Stomach smooth muscle (tissue), 2 donors: ENCODE measurements around the gene PIK3C2B.

Experiments used
- H3K27ac ChIP-seq: one replicate; pipeline ENCODE4 v1.7.0; 2013; ENCODE audit warnings: mild to moderate bottlenecking, low read length, inconsistent platforms
- H3K27me3 ChIP-seq, 2 donors: one replicate each; pipeline ENCODE4 v1.7.0; 2013; ENCODE audit warnings: low read length in 2 of 2; ENCODE audit not compliant: insufficient read depth in 2 of 2, control insufficient read depth in 1 of 2
- H3K36me3 ChIP-seq, 2 donors: one replicate each; pipeline ENCODE4 v1.7.0; 2013; ENCODE audit warnings: low read length in 2 of 2; ENCODE audit not compliant: control insufficient read depth in 2 of 2, insufficient read depth in 2 of 2
- H3K4me1 ChIP-seq: one replicate; pipeline ENCODE4 v1.7.0; 2013; ENCODE audit warnings: low read length; ENCODE audit not compliant: control insufficient read depth, insufficient read depth
- H3K4me3 ChIP-seq, 2 donors: one replicate each; pipeline ENCODE4 v1.7.0; 2013; ENCODE audit warnings: low read length in 2 of 2
- H3K9ac ChIP-seq, 2 donors: one replicate each; pipeline ENCODE4 v1.7.0; 2013; ENCODE audit warnings: low read length in 2 of 2, mild to moderate bottlenecking in 1 of 2
- H3K9me3 ChIP-seq, 2 donors: one replicate each; pipeline ENCODE4 v1.7.0; 2013; ENCODE audit warnings: low read length in 2 of 2; ENCODE audit not compliant: control insufficient read depth in 2 of 2
- donor health status: healthy.
- donor health status: Pancreatic carcinoma.

PIK3C2B gene

DNA sequence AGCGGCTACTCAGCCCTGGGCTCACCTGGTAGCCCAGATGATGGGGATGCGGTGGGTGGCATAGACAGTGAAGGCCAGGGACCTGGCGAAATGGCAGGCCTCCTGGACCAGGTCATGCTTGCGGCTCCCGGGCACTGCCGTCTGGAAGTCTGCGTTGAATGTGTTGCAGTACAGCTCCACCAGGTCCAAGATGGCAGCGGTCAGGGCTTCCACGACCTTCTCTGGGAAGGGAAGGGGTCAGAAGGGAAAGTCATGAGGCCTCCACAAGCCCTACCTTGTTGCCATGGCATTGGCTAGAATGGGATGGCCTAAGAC lies 38.8 kb downstream of the PIK3C2B start:
- Histone ChIP-seq H3K4me1 (peaks cover 12% of the 10 kb centered on the region), H3K9me3 (no peaks in the 10 kb centered on the region), H3K27ac (no peak overlapping the region), H3K36me3 (peaks cover 30 to 47% of the 10 kb centered on the region in 2 donors), H3K27me3 (no peaks in the 10 kb centered on the region), H3K4me3 (no peak overlapping the region), H3K9ac (no peak overlapping the region)

GRCh38 chr1:204455063-204455830 lies 39.4 kb downstream of the PIK3C2B start:
- Histone ChIP-seq H3K4me3 (no peak overlapping the region), H3K36me3 (peaks cover 25 to 42% of the 10 kb centered on the region in 2 donors), H3K27ac (no peak overlapping the region), H3K9me3 (no peaks in the 10 kb centered on the region), H3K4me1 (peaks cover 13% of the 10 kb centered on the region), H3K27me3 (no peaks in the 10 kb centered on the region), H3K9ac (no peak overlapping the region)

DNA sequence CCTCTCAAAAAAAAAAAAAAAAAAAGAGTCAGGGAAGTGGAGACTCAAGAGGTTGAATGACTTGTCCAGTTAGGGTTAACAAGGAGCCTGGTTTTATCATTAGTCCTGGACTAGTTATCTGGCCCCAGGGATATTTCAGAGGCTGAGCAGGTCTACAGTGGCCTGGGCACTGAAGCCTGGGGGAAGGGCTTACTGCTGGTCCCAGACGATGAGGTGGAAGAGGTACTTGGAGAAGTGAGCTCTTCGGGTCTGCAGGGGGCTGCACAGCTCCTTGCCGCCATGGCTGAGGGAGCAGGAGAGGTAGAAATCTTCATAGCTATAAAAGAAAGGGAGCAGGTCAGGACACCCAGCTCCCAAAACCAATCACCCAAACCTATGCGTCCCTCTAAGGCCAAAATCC lies 40.1 kb downstream of the PIK3C2B start:
- Histone ChIP-seq H3K4me3 (no peak overlapping the region), H3K9me3 (no peaks in the 10 kb centered on the region), H3K27me3 (no peaks in the 10 kb centered on the region), H3K27ac (no peak overlapping the region), H3K4me1 (peaks cover 13% of the 10 kb centered on the region), H3K36me3 (peaks cover 18 to 43% of the 10 kb centered on the region in 2 donors), H3K9ac (no peak overlapping the region)

DNA sequence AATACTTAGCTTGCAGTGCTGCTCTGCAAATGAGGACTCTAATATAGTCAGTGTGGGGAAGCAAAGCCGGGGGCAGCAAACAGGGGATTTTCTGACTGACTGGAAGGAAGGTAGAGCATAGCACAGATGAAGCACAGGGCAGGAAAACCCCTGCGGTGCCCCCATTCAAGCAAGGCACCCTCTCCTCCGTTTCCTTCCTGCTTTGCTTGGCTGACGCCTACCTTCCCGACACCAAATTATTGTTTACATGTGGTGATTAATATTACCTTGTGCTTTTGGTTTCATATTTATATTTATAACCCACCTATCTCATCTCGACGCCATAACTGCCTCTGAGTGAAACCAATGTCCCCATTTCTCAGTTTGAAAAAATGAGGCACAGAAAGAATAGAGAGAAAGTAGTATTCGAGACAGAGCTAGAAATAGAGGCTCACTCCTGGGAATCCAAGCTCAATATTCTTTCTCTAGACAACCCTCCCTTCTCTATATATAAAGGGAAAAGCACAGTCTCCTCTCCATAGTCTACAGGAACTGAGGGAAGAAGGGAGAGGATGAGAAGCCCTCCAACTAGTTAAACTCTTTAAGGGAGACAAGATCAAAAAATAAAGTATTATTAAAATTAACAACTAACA lies 41.3 kb downstream of the PIK3C2B start:
- Histone ChIP-seq H3K36me3 (peaks cover 16 to 40% of the 10 kb centered on the region in 2 donors), H3K9ac (no peak overlapping the region), H3K4me1 (peaks cover 13% of the 10 kb centered on the region), H3K9me3 (no peaks in the 10 kb centered on the region), H3K27me3 (no peaks in the 10 kb centered on the region), H3K4me3 (no peak overlapping the region), H3K27ac (no peak overlapping the region)

DNA sequence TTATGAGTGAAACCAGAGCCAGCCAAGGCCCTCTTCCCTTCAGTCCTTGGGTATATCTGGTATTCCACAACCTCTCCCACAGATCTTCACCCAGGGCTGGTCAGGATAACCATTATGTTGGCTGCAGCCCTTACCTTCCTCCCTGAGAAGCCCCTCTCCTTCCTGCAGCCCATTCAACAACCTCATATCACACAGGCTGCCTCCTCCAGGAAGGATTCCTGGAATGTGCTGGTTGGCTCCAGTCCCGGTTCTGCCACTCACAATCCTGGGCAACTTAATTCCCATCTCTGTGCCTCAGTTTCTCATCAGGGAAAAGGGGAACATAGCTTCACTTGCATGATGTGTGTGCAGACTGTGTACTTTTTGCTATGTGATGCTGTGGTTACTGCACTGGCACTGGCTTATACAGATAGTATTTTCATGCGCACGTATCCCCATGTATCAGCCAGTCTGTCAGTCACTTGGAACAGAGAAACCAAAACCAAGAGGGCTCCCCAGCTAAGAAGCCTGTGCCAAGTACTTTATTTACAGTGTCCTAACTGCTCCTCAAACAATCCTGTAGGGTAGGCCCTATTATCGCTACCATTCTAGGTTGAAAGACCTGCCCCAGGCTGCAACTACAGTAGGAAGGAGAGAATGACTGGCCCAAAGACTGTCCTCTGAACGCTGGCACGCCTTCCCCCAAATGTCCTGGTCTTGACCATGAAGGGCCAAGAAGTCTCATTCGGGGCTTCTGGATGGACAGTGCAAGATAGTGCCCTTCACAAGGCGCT lies 43.1 kb downstream of the PIK3C2B start:
- H3K9ac ChIP-seq: no peak overlapping the region
- H3K9me3 ChIP-seq: no peaks in the 10 kb centered on the region
- H3K4me1 ChIP-seq: peaks cover 16% of the 10 kb centered on the region
- peaks cover 13 to 39% of the 10 kb centered on the region in 2 donors for H3K36me3 ChIP-seq
- H3K27me3 ChIP-seq: no peaks in the 10 kb centered on the region
- H3K27ac ChIP-seq: no peak overlapping the region
- no peak overlapping the region for H3K4me3 ChIP-seq

- no peak overlapping the region for H3K9ac ChIP-seq
- H3K4me3 ChIP-seq: no peak overlapping the region
- peaks cover 23% of the 10 kb centered on the region for H3K4me1 ChIP-seq
- H3K9me3 ChIP-seq: no peaks in the 10 kb centered on the region
- no peak overlapping the region for H3K27ac ChIP-seq
- peaks cover 13 to 39% of the 10 kb centered on the region in 2 donors for H3K36me3 ChIP-seq
- no peaks in the 10 kb centered on the region for H3K27me3 ChIP-seq
Observed at GRCh38 chr1:204450461-204451257, 43.9 kb downstream of the PIK3C2B start.

- Histone ChIP-seq H3K4me1 (peaks cover 23% of the 10 kb centered on the region), H3K36me3 (peaks cover 13 to 36% of the 10 kb centered on the region in 2 donors)
Observed at GRCh38 chr1:204449678-204450280, 44.8 kb downstream of the PIK3C2B start.

GRCh38 chr1:204448991-204449677 lies 45.5 kb downstream of the PIK3C2B start:
- H3K9ac ChIP-seq: no peak overlapping the region
- peaks cover 13 to 36% of the 10 kb centered on the region in 2 donors for H3K36me3 ChIP-seq
- H3K4me1 ChIP-seq: peaks cover 23% of the 10 kb centered on the region
- no peak overlapping the region for H3K4me3 ChIP-seq
- no peak overlapping the region for H3K27ac ChIP-seq
- no peaks in the 10 kb centered on the region for H3K27me3 ChIP-seq
- no peaks in the 10 kb centered on the region for H3K9me3 ChIP-seq

More at GRCh38 chr1:204449678-204450280, 44.8 kb downstream of the PIK3C2B start:
- H3K4me3 ChIP-seq: no peak overlapping the region
- no peaks in the 10 kb centered on the region for H3K27me3 ChIP-seq
- H3K9me3 ChIP-seq: no peaks in the 10 kb centered on the region
- H3K27ac ChIP-seq: no peak overlapping the region
- no peak overlapping the region for H3K9ac ChIP-seq

GRCh38 chr1:204448344-204448964 lies 46.2 kb downstream of the PIK3C2B start:
- Histone ChIP-seq H3K27ac (no peak overlapping the region), H3K4me3 (no peak overlapping the region), H3K9me3 (no peaks in the 10 kb centered on the region), H3K27me3 (no peaks in the 10 kb centered on the region), H3K9ac (no peak overlapping the region), H3K36me3 (peaks cover 19 to 43% of the 10 kb centered on the region in 2 donors), H3K4me1 (peaks cover 23% of the 10 kb centered on the region)
